NCI-H748 treated with DMSO at 0.1 percent for 48 hours (cell line): ENCODE measurements around the gene LSM12.
A peak's percentile ranks its signal among the peaks of the same experiment; 100 is the strongest.
"Not testable (repeated sequence)": the region's sequence is repeated elsewhere in the genome, so short reads cannot be mapped to it uniquely, and the experiment has no call there.

Source experiments
- DNase-seq: peaks from one replicate; lab custom pipeline; 2025; lab: John Stamatoyannopoulos, UW

LSM12 gene

DNA sequence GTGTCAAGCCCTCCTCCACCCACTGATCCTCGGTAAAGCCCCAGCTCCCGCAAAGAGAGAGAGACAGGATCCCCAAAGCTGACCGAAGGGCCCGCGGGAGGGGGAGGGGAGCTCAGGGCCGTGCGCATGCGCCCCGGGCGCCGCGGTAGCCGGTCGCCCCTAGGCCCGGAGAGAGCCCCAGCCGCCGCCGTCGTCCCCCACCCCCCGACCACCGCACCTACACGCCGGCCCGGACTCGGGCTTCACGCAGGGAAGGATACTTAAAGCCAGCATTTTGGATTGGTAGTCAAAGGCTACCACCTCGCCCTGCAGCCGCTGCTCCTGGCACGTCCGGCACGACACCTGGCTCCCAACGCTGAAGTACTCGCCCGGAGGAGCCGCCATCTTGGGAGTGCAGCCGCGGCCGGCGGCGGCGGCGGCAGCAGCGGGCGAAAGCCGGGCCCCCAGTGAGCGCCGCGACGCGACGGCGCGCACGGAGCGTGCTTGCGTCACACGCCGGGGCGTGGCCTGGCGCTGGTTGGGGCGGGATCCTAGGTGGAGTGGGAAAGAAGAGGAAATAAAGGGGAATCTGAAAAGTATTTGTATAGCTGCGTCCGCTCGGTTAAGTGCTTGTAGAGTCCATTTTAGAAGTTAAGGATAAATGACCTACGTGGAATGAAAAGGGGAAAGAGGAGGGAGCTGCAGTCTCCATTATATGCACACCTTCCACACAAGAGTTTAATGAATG is at the start of gene LSM12:
Gene LSM12, minus strand, starts transcription at position 468 of the 727 bp plus-strand sequence. Its CDS starts 84 bp downstream, at position 384.
- peak; percentile 78 for DNase-seq

DNA sequence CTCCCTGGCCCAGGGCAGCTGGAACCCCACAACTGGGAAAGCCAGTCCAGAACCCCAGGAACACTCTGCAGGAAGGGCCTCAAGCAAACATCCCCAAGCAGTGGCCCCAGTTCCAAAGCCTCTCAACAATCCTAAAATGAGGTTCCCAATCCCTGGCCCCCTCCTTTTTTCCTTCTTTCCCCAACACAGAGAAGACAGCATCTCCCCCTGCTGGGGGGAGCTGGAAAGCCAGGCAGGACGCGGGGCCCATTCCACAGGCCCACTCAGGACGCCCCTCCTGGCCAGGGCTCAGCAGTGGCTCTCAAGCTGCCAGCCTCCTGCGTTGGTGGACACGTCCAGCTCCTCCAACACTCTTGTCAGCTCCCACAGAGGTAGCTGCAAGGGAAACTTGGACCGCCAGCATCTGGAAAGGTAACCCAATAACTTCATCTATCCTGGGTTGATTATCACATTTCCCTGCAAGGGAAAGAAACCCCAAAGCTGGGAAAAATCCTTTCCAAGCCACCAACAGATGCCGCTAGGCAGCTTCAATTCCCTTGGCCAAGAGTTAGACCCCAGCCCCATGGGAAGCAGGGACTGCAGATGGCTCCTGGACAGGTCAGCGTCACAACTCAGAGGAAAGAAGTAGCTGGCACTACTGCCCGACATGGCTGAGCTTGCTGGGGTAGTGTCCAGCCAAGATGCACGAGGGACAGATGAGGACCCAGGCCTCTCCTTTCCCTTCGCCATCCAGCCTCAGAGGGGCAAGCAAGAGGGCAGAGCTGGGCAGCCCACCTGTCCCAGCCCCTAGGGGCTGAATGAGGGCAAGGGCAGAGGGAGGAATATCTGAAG is 49.3 kb upstream of the LSM12 start:
- DNase-seq, result no peak

DNA sequence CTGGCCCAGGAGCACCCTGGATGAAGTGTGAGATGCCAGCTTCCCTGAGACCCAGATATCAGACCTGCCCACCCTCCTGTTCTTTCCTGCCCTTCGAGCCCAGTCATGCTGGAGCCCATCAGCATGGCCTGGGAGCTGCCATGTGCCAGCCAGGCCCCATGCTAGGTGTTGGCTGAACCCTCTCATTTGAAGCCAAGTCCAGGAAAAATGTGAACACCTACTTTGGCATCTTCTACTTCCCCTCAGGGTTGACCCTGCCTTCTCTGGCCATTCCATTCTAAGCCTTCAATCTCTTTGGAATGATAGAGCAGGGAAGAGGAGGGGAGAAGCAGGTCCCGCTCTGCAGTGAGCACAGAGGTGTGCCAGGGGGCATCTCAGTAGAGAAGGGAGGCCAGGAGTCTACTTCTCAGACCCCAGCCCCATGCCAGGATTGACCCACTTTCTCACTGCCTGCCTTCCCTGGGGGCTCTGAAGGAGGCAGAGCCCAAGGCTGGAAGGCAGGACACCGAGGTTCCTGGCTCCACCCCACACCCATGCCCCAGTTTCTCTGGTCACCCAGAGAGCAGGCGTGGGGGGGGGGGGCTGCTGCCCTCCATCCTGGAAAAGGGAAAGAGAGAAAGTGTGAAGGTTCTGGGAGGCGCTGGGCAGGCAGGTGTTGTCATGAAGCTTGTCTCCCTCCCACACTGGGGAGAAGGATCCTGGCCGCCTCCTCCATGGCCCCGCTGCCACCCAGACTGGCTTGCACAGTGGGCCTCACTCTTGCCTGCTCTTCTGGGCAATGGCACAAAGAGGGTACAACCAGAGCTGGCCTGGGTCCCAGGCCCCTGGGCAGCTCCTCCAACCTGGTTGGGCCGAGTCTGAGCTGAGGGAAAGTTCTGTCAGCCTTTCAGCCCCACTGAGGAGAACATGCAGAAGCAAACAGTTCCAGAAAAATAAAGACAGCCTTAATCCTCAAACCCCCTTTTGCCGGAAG is 47.7 kb upstream of the LSM12 start:
- DNase-seq, result no peak

DNA sequence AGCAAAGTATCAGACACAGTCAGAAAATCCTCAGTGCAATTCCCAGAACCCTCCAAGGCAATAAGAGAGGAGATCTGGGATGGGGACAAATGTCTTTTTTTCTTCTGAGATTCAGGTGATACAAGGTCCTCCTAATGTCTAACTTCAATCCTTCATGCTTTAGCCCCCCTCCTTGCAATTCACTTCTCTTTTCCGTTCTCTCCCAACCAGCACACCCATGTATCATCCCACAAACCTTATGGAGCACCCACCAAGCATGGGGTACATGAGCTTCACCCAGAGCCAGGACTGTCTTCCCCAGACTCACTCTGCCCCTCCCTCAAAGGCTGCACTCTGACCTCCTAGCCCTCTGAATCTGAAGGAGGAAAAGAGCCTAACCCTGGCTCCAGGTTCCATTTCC is 46.9 kb upstream of the LSM12 start:
- no peak for DNase-seq

DNA sequence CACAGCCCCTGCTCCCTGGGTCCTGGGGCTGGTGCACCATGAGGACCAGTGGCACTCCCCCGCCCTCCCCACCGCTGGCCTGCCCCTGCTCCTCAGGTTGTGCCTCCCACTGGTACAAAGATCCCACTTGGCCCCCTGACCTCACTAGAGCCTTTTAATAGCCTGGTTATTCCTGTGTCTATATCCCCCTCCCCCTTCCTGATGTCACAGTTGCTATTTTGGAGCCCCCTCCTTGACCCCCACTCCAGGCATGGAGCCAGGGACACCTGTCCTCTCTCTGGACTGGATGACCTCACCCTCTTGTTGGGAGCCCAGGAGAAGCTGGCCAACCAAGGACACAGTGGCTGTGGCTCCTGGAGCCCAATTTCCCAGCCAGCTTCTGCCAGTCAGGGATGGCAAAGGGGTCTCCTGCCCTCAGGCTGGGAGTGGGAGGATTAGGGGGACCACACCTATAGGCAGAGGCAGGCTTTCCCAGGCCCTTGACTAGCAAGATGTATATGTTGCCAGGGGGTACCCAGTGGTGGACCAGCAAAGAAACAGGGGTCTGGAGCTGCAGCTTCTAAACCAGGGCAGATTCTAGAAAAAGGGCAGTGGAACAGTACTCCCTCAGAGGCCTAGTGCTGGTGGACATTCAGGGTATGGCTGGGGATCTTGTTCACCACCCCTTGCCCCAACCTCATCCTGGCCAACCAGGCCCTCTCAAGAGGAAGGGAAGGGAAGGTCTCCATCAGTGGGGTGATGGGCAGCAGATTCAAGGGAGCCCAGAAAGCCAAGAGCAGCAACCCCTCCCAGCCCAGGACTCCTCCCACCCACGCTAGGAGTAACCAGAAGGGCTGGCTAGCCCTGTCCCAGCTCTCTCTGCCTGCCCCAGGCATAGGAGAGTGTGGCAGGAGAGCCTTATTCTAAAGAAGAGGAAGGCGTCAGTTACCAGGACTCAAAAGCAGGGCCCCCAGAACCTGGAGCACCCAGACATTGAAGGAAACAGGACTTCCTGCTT is 46.1 kb upstream of the LSM12 start:
- no peak for DNase-seq

GRCh38 chr17:44111777-44112176 is 45.3 kb upstream of the LSM12 start:
- DNase-seq, result no peak

DNA sequence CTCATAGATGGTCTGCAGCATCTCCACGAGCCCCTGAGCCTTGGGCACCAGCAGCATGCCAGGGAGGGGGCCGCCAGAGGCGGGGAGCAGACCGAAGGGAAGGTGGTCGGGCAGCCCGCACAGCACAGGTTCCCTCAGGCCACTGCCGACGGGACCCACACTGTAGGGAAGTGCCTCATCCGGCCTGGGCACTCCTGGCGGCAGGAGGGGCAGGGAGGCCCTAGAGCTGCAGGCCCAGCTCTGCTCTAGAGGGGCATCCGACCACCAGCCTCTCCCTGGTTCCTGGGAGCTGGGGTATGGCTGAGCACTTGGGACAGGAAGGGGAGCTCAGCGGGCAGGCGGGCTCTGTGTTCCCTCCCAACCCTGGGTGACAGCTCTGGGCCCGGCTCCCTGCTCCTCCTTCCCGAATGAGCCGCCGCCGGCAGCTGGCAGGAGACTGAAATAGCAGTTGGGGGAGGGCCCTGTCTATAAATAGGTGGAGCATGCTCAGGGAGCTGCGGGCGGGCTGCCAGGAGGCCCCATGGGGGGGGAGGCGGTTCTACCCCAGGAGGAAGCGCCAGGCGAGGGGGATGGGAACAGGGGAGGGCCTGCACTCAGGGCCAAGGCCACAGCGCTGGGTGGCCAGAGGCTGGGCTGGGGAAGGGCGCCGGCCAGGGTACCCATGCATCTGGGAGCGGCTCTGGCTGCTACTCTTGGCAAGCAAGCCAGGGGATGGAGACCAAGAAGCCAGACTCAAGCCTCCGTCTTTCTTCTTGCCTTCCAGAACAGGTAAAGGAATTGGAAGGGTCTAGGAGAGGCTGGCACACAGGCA is 44.6 kb upstream of the LSM12 start:
- peak; percentile 63 for DNase-seq

DNA sequence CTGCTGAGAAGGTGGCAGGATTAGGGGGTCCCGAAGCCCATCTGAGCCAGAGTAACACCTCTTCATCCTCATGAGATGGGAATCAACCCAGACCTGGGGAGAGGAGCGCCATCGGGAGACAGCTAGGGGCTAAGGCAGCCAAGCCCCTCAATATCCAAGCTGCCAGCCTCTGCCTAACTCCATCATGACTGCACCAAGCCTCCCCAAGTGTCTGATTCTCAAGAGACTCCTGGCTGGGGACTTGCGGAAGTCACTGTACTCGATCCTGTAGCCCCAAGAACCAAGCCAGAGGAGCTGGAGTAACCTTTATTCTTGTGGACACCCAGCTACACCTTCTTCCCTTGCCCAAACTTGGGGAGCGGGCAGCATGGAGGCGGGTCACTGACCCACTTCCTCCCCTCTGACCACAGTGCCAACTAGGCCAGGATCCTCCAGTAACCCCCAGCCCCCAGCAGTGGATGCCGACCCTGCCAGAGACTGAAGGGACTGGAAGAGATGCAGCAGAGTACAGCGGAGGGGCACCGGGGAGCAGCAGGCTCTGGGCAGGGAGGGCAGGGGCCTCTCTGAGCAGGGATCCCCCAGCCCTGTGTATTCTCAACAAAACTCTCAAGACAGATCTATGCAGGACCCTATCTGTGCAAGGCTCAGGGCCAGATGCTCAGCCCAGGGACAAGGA is 43.7 kb upstream of the LSM12 start:
- DNase-seq, result no peak

- no peak for DNase-seq
Measured at GRCh38 chr17:44109312-44109630, 42.8 kb upstream of the LSM12 start.

DNA sequence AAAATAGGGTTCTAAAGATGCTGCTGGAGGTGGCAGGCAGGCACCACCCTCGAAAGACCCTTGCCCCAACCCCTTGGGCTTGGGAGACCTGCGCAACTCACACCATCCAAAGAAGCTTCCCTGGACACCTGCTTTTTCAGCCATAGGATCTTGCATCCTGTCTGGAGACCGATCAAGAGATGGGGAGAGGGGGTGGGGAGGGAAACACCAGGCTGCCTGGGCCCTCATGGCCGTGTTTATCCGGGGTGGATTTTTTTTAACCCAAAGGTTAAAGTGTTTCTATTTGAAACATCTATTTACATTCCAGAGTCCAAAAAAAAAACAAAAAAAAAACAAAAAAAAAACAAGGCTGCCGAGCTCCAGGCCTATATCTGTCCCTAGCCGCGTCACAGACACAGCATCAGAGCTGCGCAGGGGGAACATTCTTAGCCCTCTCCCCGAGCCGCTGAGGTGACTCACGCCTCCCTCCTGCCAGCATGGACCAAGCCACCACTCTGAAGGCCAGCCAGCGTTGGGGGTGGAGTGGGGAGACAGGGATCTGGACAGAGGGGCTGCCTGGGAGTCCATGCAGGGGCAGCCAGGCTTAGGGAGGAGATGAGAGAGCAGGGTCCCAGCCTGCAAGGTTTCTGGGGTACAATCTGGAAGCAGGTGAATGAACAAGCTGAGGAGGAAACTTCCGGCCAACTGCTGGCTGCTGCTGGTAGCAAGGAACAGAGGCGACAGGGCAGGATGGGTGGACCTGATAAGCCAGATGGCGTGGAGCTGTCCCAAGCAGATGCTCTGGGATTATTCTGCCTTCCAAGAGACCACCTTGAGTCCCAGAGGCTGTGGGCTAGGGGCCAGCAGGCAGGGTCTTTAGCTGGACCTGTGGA is 42.2 kb upstream of the LSM12 start:
- DNase-seq, result no peak

DNA sequence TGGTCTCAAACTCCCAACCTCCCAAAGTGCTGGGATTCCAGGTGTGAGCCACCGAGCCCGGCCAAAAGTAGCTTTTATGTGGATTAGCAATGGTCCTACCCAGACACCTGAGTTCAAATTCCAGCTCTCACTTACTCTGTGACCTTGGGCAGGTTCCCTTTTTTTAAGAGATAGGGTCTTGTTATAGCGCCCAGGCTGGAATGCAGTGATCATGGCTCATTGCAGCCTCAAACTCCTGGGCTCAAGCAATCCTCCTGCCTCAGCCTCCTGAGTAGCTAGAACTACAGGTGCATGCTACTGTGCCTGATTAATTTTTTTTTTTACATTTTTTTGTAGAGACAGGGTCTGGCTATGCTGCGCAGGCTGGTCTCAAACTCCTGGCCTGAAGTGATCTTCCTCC is 40.3 kb upstream of the LSM12 start:
- no peak for DNase-seq

DNA sequence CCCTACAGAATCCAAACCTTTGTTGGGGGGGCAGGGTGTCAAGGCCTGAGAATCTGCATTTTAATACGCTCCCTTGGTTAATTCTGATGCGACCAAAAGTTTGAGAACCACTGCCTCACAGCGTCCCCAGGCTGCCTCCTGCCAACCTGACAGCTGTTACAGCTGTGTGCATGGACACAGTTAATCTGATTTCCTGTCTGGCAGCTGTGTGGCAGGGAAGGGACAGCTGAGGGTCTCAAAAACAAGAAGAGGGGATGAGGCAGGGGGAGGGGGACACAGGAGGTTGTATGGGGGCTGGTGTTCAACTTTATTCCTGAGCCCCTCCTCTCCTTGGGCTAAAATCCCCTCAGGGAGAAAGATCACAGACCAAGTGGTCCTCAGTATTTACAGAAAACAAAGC is 39.5 kb upstream of the LSM12 start:
- no peak for DNase-seq

DNA sequence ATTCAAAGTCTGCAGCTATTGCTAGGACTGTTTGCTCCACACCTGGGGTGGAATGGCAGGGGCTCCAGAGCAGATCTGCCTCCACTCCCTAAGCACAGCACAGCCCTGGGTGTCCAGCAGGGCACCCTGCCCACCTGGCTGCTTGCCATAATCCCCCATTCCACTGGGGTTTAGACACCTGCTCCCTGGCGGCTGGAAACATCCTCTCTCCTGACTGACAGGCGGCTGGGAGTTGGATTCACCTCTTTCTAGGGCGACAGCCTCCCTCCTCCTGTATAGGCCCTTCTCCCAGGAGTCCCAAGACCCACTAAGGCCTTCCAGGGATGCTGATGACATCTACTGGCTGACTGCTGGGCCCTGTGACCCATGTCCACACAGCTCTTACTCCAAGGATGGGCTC is 39.0 kb upstream of the LSM12 start:
- DNase-seq, result no peak

DNA sequence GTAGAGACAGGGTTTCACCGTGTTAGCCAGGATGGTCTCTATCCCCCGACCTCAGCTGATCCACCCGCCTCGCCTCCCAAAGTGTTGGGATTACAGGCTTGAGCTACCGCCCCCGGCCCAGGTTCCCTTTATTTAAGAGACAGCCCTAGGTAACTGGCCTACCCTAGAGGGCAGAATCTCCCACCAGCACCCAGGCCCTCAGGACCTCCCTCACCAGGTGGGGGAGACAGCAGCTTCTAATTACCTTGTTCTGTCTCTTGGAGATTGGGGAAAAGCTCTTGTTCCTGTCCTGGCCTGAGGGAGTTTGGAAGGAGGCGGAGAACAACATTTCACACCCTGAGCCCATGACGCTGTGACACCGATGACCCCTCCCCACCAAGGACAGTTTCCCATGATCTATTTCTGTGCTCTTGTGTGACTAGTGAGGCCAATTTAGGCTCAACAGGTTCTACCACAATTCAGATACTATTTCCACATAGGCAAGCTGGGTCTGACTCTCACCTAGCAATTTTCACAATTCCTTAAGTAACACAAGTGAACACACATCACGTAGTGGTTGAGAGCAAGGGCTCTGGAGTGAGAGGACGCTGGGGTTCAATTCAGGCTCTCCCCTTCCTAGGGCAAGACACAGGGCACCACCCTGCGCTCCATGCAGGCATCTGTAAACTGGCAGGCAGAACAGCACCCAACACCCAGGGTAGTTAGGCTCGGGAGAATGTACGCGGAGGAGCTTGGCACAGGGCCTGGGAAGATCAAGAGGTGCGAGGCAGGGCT is 36.6 kb upstream of the LSM12 start:
- no peak for DNase-seq

DNA sequence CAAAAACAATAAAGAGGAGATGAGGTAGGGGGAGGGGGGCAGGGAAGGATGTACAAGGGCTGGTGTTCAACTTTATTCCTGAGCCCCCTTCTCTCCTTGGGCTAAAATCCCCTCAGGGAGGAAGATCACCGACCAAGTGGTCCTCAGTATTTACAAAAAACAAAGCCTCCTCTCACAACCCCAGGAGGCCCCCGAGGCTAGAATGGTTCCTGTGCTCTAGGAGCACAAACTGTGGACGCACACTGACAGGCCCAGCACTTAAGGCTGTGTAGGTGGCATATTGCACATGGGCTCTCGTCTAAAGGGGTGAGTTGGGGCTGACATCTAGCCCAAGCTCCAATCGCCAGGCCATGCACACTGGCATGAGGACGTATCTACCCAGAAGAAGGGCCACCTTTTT is 35.4 kb upstream of the LSM12 start:
- not testable (repeated sequence) for DNase-seq

DNA sequence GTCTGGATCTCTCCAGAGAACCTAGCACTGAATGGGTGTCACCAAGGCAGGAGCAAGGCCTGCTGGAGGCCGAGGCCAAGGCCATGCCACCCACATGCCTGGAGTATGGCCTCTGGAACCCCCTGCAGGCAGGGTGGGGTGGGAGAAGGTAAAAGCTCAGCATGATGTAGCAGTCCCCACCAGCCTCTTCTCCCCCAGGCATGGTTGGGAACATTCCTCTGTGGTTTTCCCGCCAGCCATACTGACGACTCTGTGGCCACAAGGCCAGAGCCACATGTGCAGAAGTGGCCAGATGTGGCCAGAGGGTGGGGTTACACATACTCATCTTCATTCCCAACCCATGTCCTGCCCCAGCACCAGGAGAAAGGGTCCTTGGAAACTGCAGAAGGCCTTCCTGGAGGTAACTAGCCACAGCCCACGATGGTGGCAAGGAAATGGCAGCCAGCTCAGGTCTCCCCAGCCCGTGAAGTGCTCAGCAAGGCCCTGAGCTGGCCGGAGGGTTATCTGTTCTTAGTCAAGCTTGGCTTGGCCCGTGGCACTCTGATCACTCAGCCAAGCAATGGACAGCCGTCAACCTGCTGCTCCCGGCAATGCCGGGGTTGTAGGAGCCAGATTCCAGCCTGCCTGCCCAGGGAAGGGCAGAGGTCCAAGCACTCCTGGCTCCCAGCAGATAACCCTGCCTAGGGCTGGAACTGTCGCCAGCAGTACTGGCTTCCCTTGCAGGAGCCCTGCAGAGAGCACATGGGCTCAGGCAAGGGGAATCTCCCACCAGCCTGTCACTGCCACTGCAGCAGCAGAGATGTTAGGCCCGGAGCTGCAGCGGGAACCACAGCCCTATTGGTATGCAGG is 30.9 kb upstream of the LSM12 start:
- no peak for DNase-seq
